H1 (cell line): ENCODE data around the gene KHDC4. TPM values are rescaled to one million over a fixed set of nuclear protein-coding genes. Genes with fewer than 3 reads are reported as not detected.

Experiments
- CTCF ChIA-PET: fragments of 300-600 bp; sonication (Branson Sonifier 250); formaldehyde crosslinking; loops from one replicate; lab custom pipeline; 2021; ENCODE audit not compliant: partially characterized antibody; lab: Charles Lee
- POLR2A ChIA-PET: fragments of 300-600 bp; sonication (Branson Sonifier 250); formaldehyde crosslinking; loops from one replicate; lab custom pipeline; 2021; ENCODE audit warnings: inconsistent platforms; ENCODE audit not compliant: partially characterized antibody; lab: Charles Lee
- DNase-seq, 2 experiments: peaks; one replicate each; pipeline versions ENCODE4 v3.0.0 to v3.0.0-alpha.2; 2010 to 2022; ENCODE audit warnings: low spot score in 2 of 2, low read depth in 1 of 2, mixed read lengths in 1 of 2
- FAIRE-seq: peaks from 2 replicates; lab custom pipeline; 2011; peaks lifted over from hg19 to GRCh38; lab: Jason Lieb, UNC
- H2AFZ ChIP-seq: 2 replicates; pipeline ENCODE4 v1.8.1; 2012; ENCODE audit warnings: low read length, inconsistent platforms
- H2AK5ac ChIP-seq: 2 replicates; pipeline ENCODE4 v1.6.1; 2013; ENCODE audit warnings: low read depth, low read length
- H2BK120ac ChIP-seq: replicated peaks from 2 replicates; pipeline ENCODE3; 2013; ENCODE audit warnings: low read depth, low read length, inconsistent platforms
- H2BK12ac ChIP-seq: 2 replicates; pipeline ENCODE4 v1.6.1; 2013; ENCODE audit warnings: low read depth, low read length
- H2BK15ac ChIP-seq: 2 replicates; pipeline ENCODE4 v1.6.1; 2013; ENCODE audit warnings: low read length
- H2BK20ac ChIP-seq: 2 replicates; pipeline ENCODE4 v1.6.1; 2013; ENCODE audit warnings: low read length
- H2BK5ac ChIP-seq: 2 replicates; pipeline ENCODE4 v1.6.1; 2013; ENCODE audit warnings: low read depth, low read length
- H3K14ac ChIP-seq: 2 replicates; pipeline ENCODE4 v1.6.1; 2013; ENCODE audit warnings: inconsistent platforms; ENCODE audit not compliant: insufficient read length
- H3K18ac ChIP-seq: 2 replicates; pipeline ENCODE4 v1.6.1; 2013; ENCODE audit warnings: low read length; ENCODE audit errors: extremely low read depth
- H3K23ac ChIP-seq: 2 replicates; pipeline ENCODE4 v1.6.1; 2013; ENCODE audit warnings: inconsistent platforms; ENCODE audit not compliant: insufficient read length
- H3K23me2 ChIP-seq: 2 replicates; pipeline ENCODE4 v1.6.1; 2013; ENCODE audit warnings: low read depth, low read length
- H3K27ac ChIP-seq: 2 replicates; pipeline ENCODE4 v1.6.1; 2011; ENCODE audit warnings: low read depth, low read length, inconsistent platforms
- H3K27me3 ChIP-seq, 4 experiments: replicated peaks in 1 of 4; 1 replicate in 1 of 4; 2 replicates in 3 of 4; pipeline versions ENCODE4 v1.6.1 to v1.8.1; 2011 to 2013; ENCODE audit warnings: low read length in 3 of 4, mild to moderate bottlenecking in 3 of 4, inconsistent platforms in 2 of 4, mixed read lengths in 2 of 4, moderate library complexity in 1 of 4; ENCODE audit not compliant: control insufficient read depth in 3 of 4, insufficient read depth in 3 of 4; ENCODE audit errors: extremely low read depth in 1 of 4
- H3K36me3 ChIP-seq, 4 experiments: 2 replicates each; pipeline versions ENCODE4 v1.6.1 to v1.8.1; 2011 to 2013; ENCODE audit warnings: mild to moderate bottlenecking in 4 of 4, low read length in 3 of 4, moderate library complexity in 2 of 4, control low read depth in 1 of 4, inconsistent platforms in 1 of 4; ENCODE audit not compliant: insufficient read depth in 4 of 4, control insufficient read depth in 2 of 4
- H3K4ac ChIP-seq: replicated peaks from 2 replicates; pipeline ENCODE3; 2013; ENCODE audit warnings: low read length, low read depth, mixed read lengths, inconsistent platforms; ENCODE audit not compliant: insufficient read length
- H3K4me1 ChIP-seq, 4 experiments: replicated peaks in 1 of 4; 1 replicate in 1 of 4; 2 replicates in 3 of 4; pipeline versions ENCODE4 v1.6.1 to v1.8.1; 2011 to 2013; ENCODE audit warnings: low read length in 3 of 4, inconsistent platforms in 2 of 4, mixed read lengths in 1 of 4; ENCODE audit not compliant: insufficient read depth in 4 of 4, control insufficient read depth in 3 of 4
- H3K4me2 ChIP-seq, 2 experiments: 2 replicates each; pipeline versions ENCODE4 v1.6.1 to v1.8.1; 2011 to 2013; ENCODE audit warnings: low read depth in 2 of 2, low read length in 2 of 2, control low read depth in 1 of 2, inconsistent platforms in 1 of 2, mild to moderate bottlenecking in 1 of 2; ENCODE audit not compliant: insufficient read depth in 1 of 2
- H3K4me3 ChIP-seq, 4 experiments: fragments of 200-600, 300-600 bp in 1 of 4; sonication (generic), shearing (Covaris generic), sonication (Bioruptor Twin) in 1 of 4; 2 replicates each; pipeline versions ENCODE4 v1.5.1 to v1.8.1; 2011 to 2016; ENCODE audit warnings: low read length in 4 of 4, low read depth in 3 of 4, control low read depth in 2 of 4, inconsistent platforms in 2 of 4, mild to moderate bottlenecking in 2 of 4, mixed read lengths in 1 of 4, moderate library complexity in 1 of 4; ENCODE audit not compliant: insufficient read depth in 2 of 4; ENCODE audit errors: extremely low read depth in 1 of 4
- H3K56ac ChIP-seq: replicated peaks from 2 replicates; pipeline ENCODE3; 2013; ENCODE audit warnings: low read depth, mild to moderate bottlenecking, mixed read lengths, low read length, inconsistent platforms; ENCODE audit not compliant: insufficient read length
- H3K79me1 ChIP-seq: 2 replicates; pipeline ENCODE4 v1.6.1; 2013; ENCODE audit warnings: low read depth, low read length, control low read depth
- H3K79me2 ChIP-seq, 2 experiments: 2 replicates each; pipeline versions ENCODE4 v1.6.1 to v1.8.1; 2012 to 2013; ENCODE audit warnings: low read length in 2 of 2, mild to moderate bottlenecking in 2 of 2, inconsistent platforms in 1 of 2; ENCODE audit not compliant: insufficient read depth in 2 of 2, control insufficient read depth in 1 of 2
- H3K9ac ChIP-seq, 4 experiments: replicated peaks in 1 of 4; 1 replicate in 1 of 4; 2 replicates in 3 of 4; pipeline versions ENCODE4 v1.6.1 to v1.8.1; 2011 to 2013; ENCODE audit warnings: low read depth in 3 of 4, low read length in 3 of 4, control low read depth in 2 of 4, mild to moderate bottlenecking in 2 of 4, moderate library complexity in 2 of 4, inconsistent platforms in 1 of 4; ENCODE audit errors: extremely low read depth in 1 of 4
- H3K9me3 ChIP-seq, 2 experiments: 2 replicates each; pipeline versions ENCODE4 v1.6.1 to v1.8.1; 2012 to 2013; ENCODE audit warnings: mild to moderate bottlenecking in 2 of 2, moderate library complexity in 2 of 2, control low read depth in 1 of 2, inconsistent platforms in 1 of 2, low read depth in 1 of 2, low read length in 1 of 2, mixed read lengths in 1 of 2; ENCODE audit not compliant: insufficient read depth in 2 of 2
- H4K20me1 ChIP-seq, 2 experiments: replicated peaks in 1 of 2; 2 replicates each; pipeline versions ENCODE3 to v1.8.1; 2011 to 2013; ENCODE audit warnings: inconsistent platforms in 2 of 2, low read length in 2 of 2, mild to moderate bottlenecking in 1 of 2; ENCODE audit not compliant: insufficient read depth in 2 of 2, control insufficient read depth in 1 of 2
- H4K5ac ChIP-seq: 2 replicates; pipeline ENCODE4 v1.6.1; 2013; ENCODE audit warnings: low read length, low read depth, mixed read lengths, inconsistent platforms; ENCODE audit not compliant: insufficient read length
- H4K8ac ChIP-seq: 2 replicates; pipeline ENCODE4 v1.8.0; 2013; ENCODE audit warnings: mild to moderate bottlenecking, moderate library complexity, low read length, inconsistent platforms; ENCODE audit not compliant: insufficient read depth; ENCODE audit errors: extremely low read depth
- H4K91ac ChIP-seq: replicated peaks from 2 replicates; pipeline ENCODE3; 2013; ENCODE audit warnings: low read length, mixed read lengths, inconsistent platforms; ENCODE audit not compliant: insufficient read length
- SP4 ChIP-seq: IDR thresholded peaks from 2 replicates; pipeline ENCODE4 v1.6.1; 2012; ENCODE audit warnings: low read length, inconsistent platforms
- WGBS, 2 experiments: shearing (Covaris generic) in 1 of 2; methylation state at CpG; one replicate each; pipeline versions ENCODE4 v1.1.6 to v1.1.7; 2013 to 2015; ENCODE audit warnings: low lambda C conversion rate in 2 of 2, mixed read lengths in 2 of 2, inconsistent platforms in 1 of 2, low coverage in 1 of 2, missing lambda C conversion rate in 1 of 2; ENCODE audit not compliant: insufficient replicate concordance in 2 of 2, insufficient coverage in 1 of 2, insufficient read length in 1 of 2; ENCODE audit errors: extremely low coverage in 1 of 2, missing lambda C conversion rate in 1 of 2; 5-methylcytosine and 5-hydroxymethylcytosine counted together
- polyA plus RNA-seq, 7 experiments: library from polyadenylated mRNA; depleted of rRNA in 3 of 7; stranded (reverse) in 5 of 7; unstranded in 2 of 7; fragments of >200 nt in 5 of 7; fragments of 200-250 nt in 2 of 7; gene quantifications; 1 replicate in 5 of 7; 2 replicates in 1 of 7; 4 replicates in 1 of 7; pipeline versions ENCODE4 v1.2.1 to v1.2.3, GENCODE V29; 2011 to 2013; ENCODE audit warnings: missing spikeins in 2 of 7, mixed read lengths in 2 of 7
- total RNA-seq: library from RNA; stranded (reverse); fragmentation: NEBNext Ultra II Directional; extraction: Animal tissue kit (Norgen Biotek cat#: 25700); gene quantifications from 2 replicates; pipeline ENCODE4 v1.2.1, GENCODE V29; 2021

Gene KHDC4
- total and polyA plus RNA-seq, 2 of the 8 experiments (the other 6 are each of a cell fraction or from before 2014, with no cell fraction given) = 56.6 to 81.1 TPM

GRCh38 chr1:155872527-155872926, 61.7 kb downstream of the KHDC4 start:
- Histone ChIP-seq H2AFZ (no peak overlapping the region), H2AK5ac (no peak overlapping the region), H3K79me1 (no peaks in the 10 kb centered on the region), H3K27me3 (no peaks in the 10 kb centered on the region), H3K23ac (no peak overlapping the region), H3K36me3 (no peaks in the 10 kb centered on the region), H3K9ac (no peak overlapping the region), H4K20me1 (no peaks in the 10 kb centered on the region), H2BK5ac (no peak overlapping the region), H4K91ac (no peak overlapping the region), H3K4me2 (no peak overlapping the region), H4K8ac (no peak overlapping the region), H2BK20ac (no peak overlapping the region), H3K4ac (no peak overlapping the region), H3K14ac (no peak overlapping the region), H3K23me2 (no peaks in the 10 kb centered on the region), H3K4me1 (no peaks in the 10 kb centered on the region), H3K79me2 (no peaks in the 10 kb centered on the region), H3K4me3 (no peak overlapping the region), H2BK12ac (no peak overlapping the region), H4K5ac (no peak overlapping the region), H3K9me3 (no peaks in the 10 kb centered on the region), H3K18ac (no peak overlapping the region), H3K27ac (no peak overlapping the region), H2BK120ac (no peak overlapping the region), H3K56ac (no peak overlapping the region), H2BK15ac (no peak overlapping the region)
- ChIA-PET POLR2A (interaction anchor here (0.9 to 1.1 kb wide), 3 partner anchors 33 to 189 kb away, joined by 3 read pairs; partner anchors contain the start of gene RAB25), CTCF (interaction anchor here (0.7 to 1.5 kb wide), 6 partner anchors 12 to 194 kb away, joined by 3 to 5 read pairs (median 4); no protein-coding TSS in a partner anchor)
- no peak for FAIRE-seq
- TF ChIP-seq SP4 = no peak
- WGBS, 2 experiments = 86% methylated on average over 5 of the region's 5 CpGs; no CpG with 5 or more reads in 1 of the 2 experiments
- DNase-seq = no peak
